ENCODE results near the gene SSTR4.

Gene SSTR4

DNA sequence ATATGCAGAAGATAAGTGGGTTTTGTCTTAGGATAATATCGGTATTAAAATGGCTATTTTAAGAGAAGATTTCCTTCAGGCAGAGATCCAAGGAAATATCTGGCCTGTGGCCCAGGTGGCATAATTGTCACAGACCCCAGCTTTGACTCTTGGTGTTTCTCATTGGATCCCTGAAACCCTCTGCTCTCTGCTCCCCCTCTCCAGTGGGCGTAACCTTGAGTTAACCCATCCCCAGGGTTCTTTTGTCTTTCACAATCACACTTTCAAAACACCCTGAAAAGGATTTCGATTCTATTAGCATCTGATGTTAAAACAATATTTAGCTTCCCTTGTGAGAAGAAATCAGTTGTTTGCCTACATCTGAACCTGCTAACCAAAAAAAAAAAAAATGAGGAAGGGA lies 7.2 kb downstream of the SSTR4 start:
- DNase-seq (ENCODE audit: low spot score): no peak

DNA sequence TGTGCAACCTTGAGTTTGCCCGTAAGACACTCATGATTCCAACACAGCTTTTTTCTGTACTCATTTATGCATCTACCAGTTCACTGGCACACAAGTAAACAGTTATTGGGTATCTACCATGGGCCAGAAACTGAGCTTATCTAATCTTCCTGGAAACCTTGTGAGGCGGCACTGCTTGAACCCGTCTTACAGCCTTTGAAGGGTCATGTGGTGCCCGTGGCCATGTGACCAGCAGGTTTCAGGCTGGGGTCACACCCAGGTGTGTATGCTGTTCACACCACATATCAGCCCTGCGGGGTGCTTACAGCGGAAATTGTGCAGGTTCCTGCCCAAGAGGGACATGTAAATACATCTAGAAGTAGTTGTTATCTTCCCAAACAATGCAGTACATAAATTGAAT lies 8.3 kb downstream of the SSTR4 start:
- DNase-seq (ENCODE audit: low spot score): no peak

DNA sequence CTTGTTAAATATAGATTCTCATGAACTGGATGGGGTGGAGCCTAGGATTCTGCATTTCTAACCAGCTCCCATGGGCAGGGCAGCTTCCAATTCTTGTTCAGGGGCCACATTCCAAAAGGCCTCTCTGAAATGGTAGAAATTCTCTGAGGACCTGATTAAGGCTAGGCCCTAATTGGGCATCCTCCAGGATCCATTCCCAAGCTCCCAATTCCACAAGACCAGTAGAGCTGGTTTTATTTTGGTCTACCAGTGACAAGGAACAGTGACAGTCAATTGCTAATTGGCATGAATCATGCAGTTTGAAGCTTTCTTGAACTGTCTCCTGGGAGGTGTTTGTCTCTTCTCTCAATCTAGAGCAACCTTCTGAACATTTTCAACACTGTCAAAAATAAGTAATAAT lies 11.3 kb downstream of the SSTR4 start:
- DNase-seq (ENCODE audit: low spot score): no peak

DNA sequence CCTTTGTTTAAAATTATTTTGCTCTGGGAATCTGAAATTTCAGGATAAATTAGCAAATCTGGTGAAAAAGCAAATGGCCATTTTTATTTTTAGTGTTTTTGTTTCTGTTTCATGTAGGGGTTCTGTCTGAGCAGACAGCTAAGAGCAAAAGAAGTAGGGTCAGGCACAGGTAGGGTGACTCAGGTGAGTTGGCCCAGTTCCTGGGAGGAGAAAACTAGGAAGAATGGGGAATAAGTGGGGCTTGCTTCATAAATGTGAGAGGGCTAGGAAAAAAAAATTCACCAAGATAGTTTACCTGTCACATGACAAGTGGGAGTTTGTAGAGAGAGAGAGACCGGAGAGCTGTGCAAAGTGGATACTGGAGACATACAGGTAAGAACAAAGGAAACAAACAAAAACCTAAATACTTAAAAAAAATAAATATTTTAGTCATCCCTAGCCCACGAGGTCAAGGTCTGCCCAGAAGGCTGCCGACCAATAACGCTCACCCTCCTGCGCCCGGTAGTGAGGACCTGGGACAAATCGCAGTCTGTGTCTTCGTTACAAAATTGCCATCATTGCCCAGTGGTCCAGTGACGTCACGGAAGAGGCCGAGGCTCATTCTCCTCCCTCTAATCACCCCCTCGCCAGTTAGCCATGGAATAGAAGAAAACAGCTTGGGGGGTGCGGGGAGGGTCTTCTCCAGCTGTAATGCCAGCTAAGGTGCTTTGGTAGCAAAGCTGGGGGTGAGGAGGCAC lies 12.1 kb downstream of the SSTR4 start:
- DNase-seq (ENCODE audit: low spot score): no peak

DNA sequence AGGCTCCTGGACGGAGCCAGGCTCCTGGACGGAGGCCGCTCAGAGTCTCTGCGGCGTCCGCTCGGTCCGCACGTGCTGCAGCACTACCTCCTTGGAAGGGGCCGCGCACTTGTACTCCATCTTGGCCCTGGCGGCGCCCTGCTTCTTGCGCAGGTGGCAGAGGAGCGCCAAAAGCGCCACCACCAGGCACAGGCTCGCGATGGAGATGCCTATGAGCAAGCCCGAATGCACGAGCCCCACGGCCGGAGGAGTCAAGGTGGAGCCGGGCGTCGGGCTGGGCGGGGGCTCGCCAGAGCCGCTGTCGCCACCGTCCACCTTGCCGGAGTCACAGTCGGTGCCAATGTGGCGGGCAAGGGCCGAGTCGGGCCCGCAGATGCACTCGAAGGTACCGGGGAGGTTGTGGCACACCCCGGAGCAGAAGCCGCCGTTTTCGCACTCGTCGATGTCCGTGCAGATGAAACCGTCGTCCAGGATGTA lies 12.7 kb downstream of the SSTR4 start:
- no peak for DNase-seq (ENCODE audit: low spot score)

DNA sequence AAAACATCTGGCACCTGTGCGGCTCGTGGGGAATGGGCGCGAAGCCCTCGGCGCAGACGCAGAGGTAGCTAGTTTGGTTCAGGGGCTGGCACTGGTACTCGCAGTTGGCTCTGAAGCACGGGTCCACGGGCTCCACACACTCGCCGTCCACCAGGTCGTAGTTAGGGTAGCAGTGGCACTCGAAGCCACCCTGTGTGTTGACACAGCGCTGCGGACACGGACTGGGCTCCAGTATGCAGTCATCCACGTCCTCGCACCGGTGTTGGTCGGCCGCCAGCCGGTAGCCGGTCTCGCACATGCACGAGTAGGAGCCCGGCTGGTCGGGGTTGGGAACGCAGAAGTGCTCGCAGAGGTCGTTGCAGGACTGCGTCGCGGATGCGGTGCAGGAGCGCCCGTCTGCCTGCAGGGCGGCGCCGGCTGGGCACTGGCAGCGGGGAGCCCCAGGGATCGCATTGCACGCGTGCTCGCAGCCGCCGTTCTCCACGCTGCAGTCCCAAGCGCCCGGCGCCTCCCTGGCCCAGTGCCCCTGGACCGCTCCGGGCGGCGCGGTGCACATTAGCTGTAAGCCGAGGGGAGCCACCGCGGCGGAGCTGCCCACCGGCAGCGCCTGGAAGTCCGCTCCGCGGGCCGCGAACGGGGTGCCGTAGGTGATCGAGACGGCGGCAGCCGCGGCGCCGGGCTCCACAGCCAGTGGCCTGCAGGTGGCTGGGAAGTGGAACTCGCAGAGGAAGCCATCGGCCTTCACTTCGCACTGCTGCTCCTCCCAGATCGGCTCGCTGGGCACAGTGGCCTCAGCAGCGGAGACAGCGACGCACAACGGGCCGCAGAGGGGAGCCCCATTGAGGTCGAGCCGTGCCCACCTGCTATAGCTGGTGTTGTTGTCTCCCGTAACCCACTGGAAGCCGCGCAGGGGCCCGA lies 13.4 kb downstream of the SSTR4 start:
- peak; percentile 38 for DNase-seq (ENCODE audit: low spot score)

DNA sequence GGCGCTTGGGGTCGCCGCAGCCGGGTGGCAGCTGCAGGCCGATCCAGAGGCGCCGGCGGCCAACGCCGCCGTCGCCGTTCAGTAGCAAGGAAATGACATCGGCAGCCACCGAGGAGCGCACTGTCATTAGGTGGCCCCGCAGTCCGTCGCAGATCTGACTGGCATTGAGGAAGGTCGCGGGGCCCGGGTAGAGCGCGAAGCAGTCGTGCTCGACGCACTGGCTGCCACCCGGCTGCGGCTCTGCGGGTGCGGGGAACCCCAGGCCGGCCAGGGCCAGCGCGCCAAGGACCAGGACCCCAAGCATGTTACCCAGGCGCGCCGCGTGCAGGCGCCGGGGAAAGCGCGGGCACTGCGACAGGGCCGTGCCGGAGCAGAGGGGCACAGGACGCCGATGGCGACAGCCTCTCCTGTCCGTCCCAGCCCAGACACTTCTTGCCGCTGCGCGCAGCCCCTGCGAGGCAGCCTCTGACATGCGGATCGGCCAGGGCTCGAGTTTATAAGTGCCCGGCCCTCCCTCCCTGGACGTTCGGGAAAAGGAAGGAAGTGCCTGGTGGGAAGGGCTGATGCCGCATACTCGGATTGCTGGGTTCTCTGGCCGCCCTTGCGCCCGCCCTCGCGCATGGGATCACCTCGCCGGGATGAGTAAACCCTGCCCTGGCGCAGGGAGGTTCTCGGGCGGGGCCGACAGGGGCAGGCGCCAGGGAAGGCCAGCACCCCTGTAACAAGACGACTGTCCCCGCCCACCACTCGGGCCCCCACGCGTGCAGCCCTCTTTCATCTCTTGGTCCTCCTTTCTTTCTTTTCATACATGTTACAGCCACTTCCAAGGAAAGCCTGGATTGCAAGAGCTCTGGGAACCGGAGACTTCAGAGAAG lies 14.3 kb downstream of the SSTR4 start, which contains the start of gene THBD:
Gene THBD (minus strand): TSS at position 472 of the 875 bp plus-strand sequence. CDS start 168 bp downstream, at position 304.
- no peak for DNase-seq (ENCODE audit: low spot score)

DNA sequence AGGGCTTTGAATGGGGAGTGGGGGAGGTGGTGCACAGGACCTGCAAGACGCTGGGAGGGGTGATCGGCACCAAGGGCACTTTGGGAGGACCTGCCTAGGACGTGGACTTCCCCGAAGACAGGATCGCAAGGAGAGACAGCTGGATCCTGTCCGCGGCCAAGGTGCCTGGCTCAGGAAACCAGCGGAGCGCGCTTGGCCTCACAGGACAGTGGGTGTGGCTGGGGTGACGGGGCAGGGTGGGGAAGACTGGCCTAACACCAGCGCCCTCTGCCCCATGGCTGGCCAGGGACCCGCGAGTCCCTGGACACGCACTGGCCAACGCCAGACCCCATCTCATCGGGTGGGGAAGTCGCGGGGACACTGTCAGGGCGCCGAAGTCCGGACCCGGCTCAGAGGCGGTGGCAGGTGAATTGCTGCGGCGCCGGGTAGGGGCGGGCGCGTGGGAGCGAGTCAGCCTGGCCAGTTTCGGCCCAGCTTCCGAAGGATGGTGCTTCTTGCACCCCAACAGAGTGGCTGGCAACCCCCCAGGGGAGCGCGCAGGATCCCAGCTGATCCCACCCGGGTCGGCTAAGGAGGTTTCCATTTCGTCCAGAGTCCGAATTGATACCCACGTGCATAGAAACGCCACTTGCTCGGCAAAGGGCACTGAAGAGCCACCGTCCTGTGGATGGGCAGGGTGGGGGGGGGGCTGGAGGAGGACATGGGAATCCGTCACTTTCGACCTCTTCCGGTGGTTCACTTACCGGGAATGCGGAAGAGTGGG lies 15.1 kb downstream of the SSTR4 start:
- no peak for DNase-seq (ENCODE audit: low spot score)

DNA sequence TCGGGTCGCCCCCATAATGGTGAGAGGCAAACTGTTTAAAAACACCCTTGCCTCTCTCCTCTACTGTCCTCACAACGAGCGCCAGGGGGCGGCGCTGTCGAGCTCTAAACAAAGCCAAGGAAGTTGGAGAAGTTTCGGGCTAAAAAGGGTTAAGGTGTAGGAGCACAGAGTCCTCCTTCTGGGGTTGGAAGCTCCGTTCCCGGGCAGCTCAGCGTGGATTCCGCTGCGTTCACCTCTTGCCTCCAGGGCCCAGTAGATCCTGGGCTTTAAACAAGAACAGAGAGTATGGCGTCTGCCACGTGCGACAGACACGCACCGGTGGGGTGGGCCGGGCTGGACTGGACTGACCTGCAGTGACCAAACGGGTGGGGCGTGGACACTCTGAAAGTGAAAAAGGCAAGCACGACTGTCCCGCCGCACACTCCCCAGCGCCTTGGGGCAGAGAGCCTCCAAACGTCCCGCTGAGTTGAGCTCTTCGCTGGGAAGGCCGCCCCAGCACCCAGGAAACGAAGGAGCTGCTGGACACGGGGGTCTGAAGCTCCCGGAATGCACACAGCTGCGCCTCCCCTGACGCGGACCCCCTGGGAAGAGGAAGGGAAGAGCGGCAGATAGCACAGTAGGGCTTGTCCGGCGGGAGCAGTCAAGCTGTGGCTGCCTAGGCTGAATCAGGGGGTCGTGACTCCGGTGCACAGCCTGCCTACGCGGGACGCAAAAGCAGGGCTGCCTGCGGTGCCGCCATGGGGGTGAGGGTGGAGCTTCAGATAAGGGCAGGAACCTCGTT lies 15.9 kb downstream of the SSTR4 start:
- DNase-seq (ENCODE audit: low spot score): no peak

DNA sequence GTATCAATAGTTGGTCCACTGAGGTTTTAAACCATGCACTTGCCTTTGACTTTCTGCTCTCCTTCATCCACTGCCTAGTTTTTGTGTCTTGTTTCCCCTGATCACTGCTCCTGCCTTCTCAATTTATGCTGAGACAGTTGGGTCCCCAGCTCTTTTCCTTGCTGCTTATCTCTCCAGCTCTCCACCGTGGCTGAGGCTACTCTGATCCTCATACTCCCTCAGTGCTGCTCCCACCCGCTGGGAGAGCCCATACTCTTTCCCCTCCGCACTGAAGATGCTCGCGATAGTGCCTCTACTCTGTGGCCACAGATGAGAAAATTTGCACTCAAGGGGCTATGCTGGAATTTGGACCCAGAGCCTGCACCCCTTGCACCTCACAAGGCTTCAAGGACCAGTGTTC lies 17.8 kb downstream of the SSTR4 start:
- DNase-seq (ENCODE audit: low spot score): no peak

DNA sequence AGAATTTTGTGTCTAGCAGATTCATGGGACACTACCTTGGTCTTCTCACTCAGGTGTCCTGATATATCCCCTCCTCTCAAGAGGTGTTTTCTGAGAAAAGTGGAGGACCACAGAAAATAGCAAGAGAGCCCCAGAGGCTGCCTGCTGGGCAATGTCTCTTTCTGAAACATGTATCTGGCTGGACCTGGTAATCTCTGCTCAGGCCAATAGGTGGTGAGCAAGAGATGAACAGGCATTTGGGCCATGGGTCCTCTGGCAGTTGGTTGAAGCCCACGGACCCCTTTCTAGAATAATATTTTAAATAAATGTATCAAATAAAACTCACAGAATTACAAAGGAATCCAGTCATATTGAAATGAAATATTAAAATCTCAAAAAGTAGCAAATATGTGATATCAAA lies 23.1 kb downstream of the SSTR4 start:
- DNase-seq (ENCODE audit: low spot score): no peak

DNA sequence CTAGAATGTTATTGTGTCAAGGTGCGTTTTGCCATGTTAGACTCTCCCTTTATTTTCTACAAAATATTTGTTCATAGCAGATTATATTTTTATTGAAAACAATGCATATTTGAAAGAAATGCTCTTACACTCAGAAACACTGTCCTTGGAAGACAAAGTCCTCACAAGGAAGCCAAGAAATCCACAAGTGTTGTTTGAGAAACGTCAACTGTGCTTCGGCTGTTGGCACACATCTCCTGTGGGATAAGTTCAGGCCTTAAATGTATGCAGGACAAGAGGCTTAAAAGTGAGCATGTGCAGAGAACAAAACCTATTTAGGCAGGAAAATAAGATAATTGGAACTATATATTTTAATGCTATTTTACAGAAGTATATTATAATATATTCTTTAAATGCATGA lies 23.9 kb downstream of the SSTR4 start:
- DNase-seq (ENCODE audit: low spot score): no peak

DNA sequence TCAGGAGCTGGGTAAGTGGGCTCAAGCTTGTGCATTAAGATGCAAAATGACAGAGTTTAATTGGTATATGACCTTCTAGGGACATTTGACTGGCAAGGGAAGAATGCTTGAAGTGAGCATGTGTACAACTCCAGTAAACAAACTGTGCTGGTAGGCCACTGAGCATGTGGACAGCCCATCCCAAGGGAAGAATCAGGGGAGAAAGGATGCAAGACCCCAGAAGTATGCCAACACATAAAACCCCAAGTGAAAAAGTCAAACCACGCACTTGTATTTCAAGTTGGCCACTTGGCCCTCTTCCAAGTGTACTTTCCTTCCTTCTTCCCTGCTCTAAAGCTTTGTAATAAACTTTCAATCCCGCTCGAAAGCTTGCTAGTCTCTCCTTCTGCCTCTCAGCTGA lies 24.7 kb downstream of the SSTR4 start:
- no peak for DNase-seq (ENCODE audit: low spot score)

DNA sequence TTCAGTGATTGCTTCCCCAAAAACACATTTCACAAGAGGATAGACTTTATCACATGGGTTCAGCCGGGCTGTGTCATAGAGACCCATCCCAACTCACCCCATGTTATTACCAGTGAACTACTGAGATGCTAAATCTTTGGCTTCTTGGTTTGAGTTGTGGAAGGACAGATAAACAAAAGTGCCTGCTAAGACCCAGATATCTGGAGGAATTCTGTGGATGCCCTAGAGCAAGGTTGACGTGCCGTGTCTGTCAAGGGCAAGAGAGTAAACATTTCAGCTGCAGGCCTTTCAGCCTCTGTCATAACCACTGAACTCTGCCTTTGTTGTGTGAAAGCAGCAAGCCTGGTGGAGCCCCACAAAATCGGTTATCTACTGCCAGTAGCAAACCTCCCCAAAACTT lies 25.5 kb downstream of the SSTR4 start:
- DNase-seq (ENCODE audit: low spot score): no peak

DNA sequence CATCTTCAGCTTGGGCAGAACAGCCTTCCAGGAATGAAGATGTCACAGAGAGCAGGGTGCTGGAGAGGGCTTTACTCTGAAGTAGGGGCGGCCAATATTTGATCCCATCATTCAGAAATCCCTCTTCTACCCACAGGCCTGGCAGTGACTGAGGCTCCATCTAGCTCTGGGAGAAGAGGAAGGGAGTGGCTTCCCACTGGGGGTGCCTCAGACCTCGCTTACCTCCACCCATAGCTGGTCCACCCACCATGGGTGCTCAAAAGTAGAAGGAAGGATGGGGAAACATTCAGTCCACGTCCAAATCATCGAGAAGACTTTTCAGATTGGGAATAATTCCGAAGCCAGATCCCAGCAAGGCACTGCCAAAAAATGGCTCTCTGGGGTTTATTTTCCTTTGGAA lies 26.1 kb downstream of the SSTR4 start:
- DNase-seq (ENCODE audit: low spot score): no peak

DNA sequence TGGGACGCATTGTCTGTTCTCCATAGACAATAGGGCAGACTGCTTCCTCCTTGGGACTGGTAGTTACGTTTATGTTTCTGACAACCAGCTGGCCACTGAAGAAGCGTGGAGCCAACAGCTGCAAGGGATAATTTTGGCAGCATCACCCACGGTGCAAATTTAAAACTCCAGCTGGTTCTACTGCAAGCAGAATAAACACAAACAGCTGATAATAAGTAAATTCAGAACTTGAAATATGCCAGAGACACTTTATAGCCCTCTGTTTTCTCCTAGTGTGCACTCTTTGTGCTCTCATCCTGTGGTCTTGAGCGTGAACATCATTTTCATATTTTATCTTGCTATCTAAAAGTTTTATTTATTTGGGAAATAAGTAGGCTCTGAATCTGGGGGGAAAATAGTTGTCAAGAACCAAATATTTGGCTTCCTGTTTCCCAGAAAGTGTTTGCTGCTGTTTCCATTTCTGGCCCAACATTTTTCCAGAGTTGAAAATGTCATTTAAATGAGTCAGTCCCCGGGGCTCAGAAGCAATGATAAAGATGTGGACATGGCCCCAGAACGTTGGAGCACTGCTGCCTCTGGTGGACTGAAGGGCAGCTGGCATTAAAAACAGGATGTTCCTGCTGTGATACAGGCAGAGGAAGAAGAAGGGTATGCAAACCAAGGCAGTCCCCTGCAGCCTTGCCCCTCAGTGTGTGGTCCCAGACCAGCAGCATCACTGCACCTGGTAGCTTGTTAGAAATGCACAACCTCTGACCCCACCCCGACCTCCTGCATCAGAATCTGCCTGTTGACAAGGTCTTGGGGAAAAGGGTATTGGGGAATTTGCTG lies 26.8 kb downstream of the SSTR4 start:
- no peak for DNase-seq (ENCODE audit: low spot score)

DNA sequence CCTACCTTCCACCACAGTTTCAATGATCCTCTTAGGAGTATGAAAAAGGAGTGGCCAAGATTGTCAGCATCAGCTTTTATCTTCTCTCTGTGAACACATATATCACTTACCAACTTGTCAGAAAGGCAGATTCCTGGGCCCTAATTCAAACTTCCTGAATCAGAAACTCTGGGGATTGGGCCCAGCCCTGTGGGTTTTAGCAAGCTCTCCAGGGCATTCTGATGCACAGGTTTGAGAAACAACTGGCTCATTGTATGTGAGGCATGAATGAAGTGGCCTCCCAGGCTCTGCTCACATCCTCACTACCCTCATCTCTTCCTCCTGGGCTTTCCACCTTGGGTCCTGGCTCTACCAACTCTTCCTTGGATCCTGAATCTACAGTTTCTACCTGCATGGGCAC lies 27.5 kb downstream of the SSTR4 start:
- DNase-seq (ENCODE audit: low spot score): no peak

DNA sequence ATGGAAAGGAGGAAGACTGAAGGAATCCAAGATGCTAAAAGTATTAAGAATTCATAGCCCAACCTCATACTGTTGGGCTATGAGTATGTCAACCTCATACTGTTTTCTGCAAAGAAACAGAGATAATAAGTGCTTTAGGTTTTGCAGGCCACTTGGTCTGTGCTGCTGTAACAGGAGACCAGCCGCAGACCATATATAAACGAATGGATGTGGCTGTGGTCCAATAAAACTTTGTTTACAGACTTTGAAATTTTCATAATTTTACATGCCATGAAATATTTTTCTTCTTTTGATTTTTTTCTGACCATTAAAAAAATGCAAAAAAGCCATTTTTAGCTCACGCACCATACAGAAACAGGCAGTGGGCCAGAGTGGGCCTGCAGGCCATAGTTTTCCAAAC lies 28.1 kb downstream of the SSTR4 start:
- DNase-seq (ENCODE audit: low spot score): no peak

DNA sequence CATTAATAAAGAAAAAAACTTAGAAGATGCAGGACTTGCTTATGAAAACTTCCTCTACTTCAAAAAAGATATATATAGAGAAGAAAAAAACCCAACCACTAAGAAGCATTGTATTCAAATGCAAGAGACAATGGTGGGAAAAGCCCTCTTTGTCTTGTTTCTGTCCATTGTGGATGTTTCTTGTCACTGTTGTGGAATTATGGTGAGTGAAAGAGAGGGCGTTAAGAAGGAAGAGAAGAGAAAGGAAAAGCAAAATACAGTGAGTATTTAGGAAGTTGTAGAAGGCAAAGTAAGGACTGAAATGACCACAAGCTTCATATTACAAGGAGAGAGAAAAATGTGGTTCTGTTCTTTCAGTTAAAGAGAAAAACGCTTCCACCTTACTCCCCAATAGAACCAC lies 28.5 kb downstream of the SSTR4 start:
- no peak for DNase-seq (ENCODE audit: low spot score)

All from germinal center (tissue), 1 donor.